Psoas muscle (tissue), 8 donors: ENCODE results near the gene UBN1. TPM values are rescaled to one million over a fixed set of nuclear protein-coding genes. Genes with fewer than 3 reads are reported as not detected.

ENCODE experiments used
- ATAC-seq, 4 donors: fragments of 200-7000 bp; cut with Tn5 transposase; one replicate each; pipeline ENCODE4 v1.9.1; 2020; ENCODE audit warnings: moderate library complexity in 3 of 4, mild to moderate bottlenecking in 2 of 4
- DNase-seq, 2 donors: peaks; one replicate each; pipeline ENCODE4 v3.0.0-alpha.2; 2020
- H3K27ac ChIP-seq: fragments of 200-600 bp; one replicate; pipeline ENCODE4 v1.8.0; 2022
- H3K27me3 ChIP-seq, 3 donors: fragments of 200-600 bp in 1 of 3; one replicate each; pipeline versions ENCODE4 v1.6.1 to v1.8.0; 2013 to 2022; ENCODE audit warnings: low read length in 2 of 3, mild to moderate bottlenecking in 2 of 3, moderate library complexity in 1 of 3; ENCODE audit not compliant: insufficient read depth in 3 of 3
- H3K36me3 ChIP-seq, 2 donors: fragments of 200-600 bp in 1 of 2; one replicate each; pipeline versions ENCODE4 v1.6.1 to v1.8.0; 2013 to 2022; ENCODE audit warnings: low read depth in 1 of 2, mild to moderate bottlenecking in 1 of 2, moderate library complexity in 1 of 2; ENCODE audit not compliant: insufficient read depth in 1 of 2
- H3K4me1 ChIP-seq: fragments of 200-600 bp; one replicate; pipeline ENCODE4 v1.8.0; 2022
- H3K4me3 ChIP-seq: fragments of 200-600 bp; one replicate; pipeline ENCODE4 v1.8.0; 2022; ENCODE audit warnings: mild to moderate bottlenecking
- H3K9me3 ChIP-seq: fragments of 200-600 bp; one replicate; pipeline ENCODE4 v1.8.0; 2022
- WGBS, 3 donors: extraction: QIAGEN DNeasy Blood & Tissue Kit; methylation state at CpG; one replicate each; pipeline versions ENCODE4 v1.1.6 to v1.1.7; 2013; 5-methylcytosine and 5-hydroxymethylcytosine counted together
- intact Hi-C, 2 donors: fragments of 100-400 bp; cut with DNase I; formaldehyde crosslinking; loops; one replicate each; pipeline versions ENCODE4 v1.11.0 to v1.14.2; 2022
- long read RNA-seq, 2 donors: library from polyadenylated mRNA; unstranded; transcript quantifications; one replicate each; pipeline ENCODE4 v2.0.0, GENCODE V29; 2021
- polyA plus RNA-seq, 3 donors: library from polyadenylated mRNA; stranded (reverse); fragments of 200-250 nt; gene quantifications; one replicate each; pipeline ENCODE4 v1.2.3, GENCODE V29; 2013
- total RNA-seq, 4 donors: library from RNA; stranded (reverse); fragmentation: NEBNext Ultra II Directional in 2 of 4; extraction: Animal tissue kit (Norgen Biotek cat#: 25700) in 2 of 4; gene quantifications; one replicate each; pipeline versions ENCODE4 v1.2.1 to v1.2.4, GENCODE V29; 2021 to 2023
- TF ChIP-seq, protein P1 (sequence below): fragments of 200-600 bp; IDR thresholded peaks from one replicate; pipeline ENCODE4 v1.8.0; 2022; ENCODE audit warnings: antibody characterized with exemption
- donor health status: healthy with polysubstance abuse.
- donor health status: DM: no; HTN: no; CAD: no; lungs with moderate emphysema.
- donor health status: Bipolar disorder and iron deficiency.
- donor health status: healthy.
- donor health status: DM: yes; HTN: yes; CAD: no.
- donor health status: DM: no; HTN: no; CAD: no.
- donor health status: DM: no; HTN: no; CAD: no.
- donor health status: DM: yes; HTN: yes; CAD: no.

UBN1 gene
- total RNA-seq (10 to 100 TPM; 25.5 to 33.3 (median 28.0) TPM), polyA plus RNA-seq (10 to 100 TPM in 2 of 3 donors, 1 to 10 TPM in 1; 9.1 to 27.8 (median 11.7) TPM)
- long read RNA-seq, donor 1, partial matches to known transcripts: 44 of 49 reads
- long read RNA-seq, donor 1, other reads (novel, unspliced or antisense): 4 of 49 reads
- long read RNA-seq, donor 2, partial matches to known transcripts: 48 of 61 reads
- long read RNA-seq, donor 2, other reads (novel, unspliced or antisense): 10 of 61 reads

- peak within 1 kb of the TSS; percentile 99 for H3K27ac ChIP-seq
- intact Hi-C loops: loop anchor here (5.0 to 10.0 kb wide), 2 partner anchors 82 to 110 kb away; partner anchors contain the start of genes SEC14L5 (in 1 of the 2) and ZNF500 (in 1 of the 2)
- DNase-seq (peak; percentile 100), ATAC-seq (peak; percentile 95 to 96 (median 96))
- 0 to 1% (median 0%) methylated on average over 75 to 126 of the region's 126 CpGs for WGBS, 3 donors
- H3K27me3 ChIP-seq: no peaks in the 10 kb centered on the region
- TF ChIP-seq, protein P1, sequence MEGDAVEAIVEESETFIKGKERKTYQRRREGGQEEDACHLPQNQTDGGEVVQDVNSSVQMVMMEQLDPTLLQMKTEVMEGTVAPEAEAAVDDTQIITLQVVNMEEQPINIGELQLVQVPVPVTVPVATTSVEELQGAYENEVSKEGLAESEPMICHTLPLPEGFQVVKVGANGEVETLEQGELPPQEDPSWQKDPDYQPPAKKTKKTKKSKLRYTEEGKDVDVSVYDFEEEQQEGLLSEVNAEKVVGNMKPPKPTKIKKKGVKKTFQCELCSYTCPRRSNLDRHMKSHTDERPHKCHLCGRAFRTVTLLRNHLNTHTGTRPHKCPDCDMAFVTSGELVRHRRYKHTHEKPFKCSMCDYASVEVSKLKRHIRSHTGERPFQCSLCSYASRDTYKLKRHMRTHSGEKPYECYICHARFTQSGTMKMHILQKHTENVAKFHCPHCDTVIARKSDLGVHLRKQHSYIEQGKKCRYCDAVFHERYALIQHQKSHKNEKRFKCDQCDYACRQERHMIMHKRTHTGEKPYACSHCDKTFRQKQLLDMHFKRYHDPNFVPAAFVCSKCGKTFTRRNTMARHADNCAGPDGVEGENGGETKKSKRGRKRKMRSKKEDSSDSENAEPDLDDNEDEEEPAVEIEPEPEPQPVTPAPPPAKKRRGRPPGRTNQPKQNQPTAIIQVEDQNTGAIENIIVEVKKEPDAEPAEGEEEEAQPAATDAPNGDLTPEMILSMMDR: no peak
- H3K4me1 ChIP-seq: peaks cover 56% of the 10 kb centered on the region
- no peaks in the 10 kb centered on the region for H3K9me3 ChIP-seq
- H3K4me3 ChIP-seq: peak within 1 kb of the TSS; percentile 98
- peaks cover 2 to 41% of the 10 kb centered on the region in 2 donors for H3K36me3 ChIP-seq
Observed at GRCh38 chr16:4846901-4847773, at the start of gene UBN1, which contains the start of gene GLYR1. UBN1 (plus strand) TSS chr16:4847481; CDS start chr16:4852918, 5,437 bp downstream. GLYR1 (minus strand) TSS chr16:4847288; CDS start chr16:4847265, 23 bp downstream.

DNA sequence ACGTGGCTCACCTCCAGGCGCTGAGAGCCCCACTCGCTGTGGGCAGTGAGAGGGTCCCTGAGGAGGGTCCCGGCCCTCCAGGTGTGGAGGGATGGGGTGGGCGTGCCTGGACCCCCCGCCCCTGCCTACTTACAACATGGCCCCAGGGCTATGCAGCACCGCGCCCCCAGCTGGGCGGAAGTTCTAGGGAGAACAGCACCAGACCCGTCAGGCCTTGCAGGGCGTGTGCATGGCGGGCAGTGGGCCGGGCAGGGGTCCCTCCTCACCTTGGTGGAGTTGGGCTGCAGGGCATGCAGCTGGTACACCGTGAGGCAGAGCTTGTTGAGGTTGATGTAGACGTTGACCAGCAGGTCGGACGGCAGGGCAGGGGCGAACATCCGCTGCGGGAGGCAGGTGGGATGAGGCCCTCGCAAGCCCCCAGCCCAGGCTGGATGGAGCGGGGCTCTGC, 49.5 kb upstream of the UBN1 start:
- no peak for ATAC-seq
- DNase-seq: no peak
- WGBS, 3 donors: 92 to 95% (median 93%) methylated on average over 22 of the region's 22 CpGs

DNA sequence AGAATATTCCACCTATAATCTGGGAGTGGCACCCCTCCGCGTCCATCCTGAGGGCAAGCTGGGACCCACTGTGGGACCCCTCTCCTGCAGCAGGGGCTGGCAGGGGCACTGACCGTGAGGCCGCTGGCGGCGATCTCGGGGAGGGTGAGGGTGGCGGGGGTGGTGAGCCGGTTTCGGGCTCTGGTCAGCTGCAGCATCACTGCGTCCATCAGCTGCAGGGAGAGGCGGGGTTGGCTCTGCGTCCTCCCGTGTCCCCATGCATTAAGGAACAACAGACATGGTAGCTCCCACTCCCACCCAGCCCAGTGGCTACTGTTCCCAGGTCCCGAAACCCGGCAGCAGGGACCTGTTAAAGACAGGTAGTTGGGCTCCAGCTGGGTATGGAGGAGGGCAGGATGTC, 48.8 kb upstream of the UBN1 start:
- H3K36me3 ChIP-seq: peaks cover 0 to 30% of the 10 kb centered on the region in 2 donors
- H3K27me3 ChIP-seq: no peaks in the 10 kb centered on the region
- DNase-seq (no peak), ATAC-seq (no peak)
- H3K4me1 ChIP-seq: peaks cover 12% of the 10 kb centered on the region
- no peaks in the 10 kb centered on the region for H3K9me3 ChIP-seq
- intact Hi-C loops: no loop called here
- TF ChIP-seq, protein P1: no peak
- 86 to 92% (median 92%) methylated on average over 14 to 16 of the region's 16 CpGs for WGBS, 3 donors
- no peak overlapping the region for H3K27ac ChIP-seq
- no peak overlapping the region for H3K4me3 ChIP-seq

More for the DNA sequence above, 49.5 kb upstream of the UBN1 start:
- TF ChIP-seq, protein P1: no peak
- no peak overlapping the region for H3K4me3 ChIP-seq
- peaks cover 0 to 30% of the 10 kb centered on the region in 2 donors for H3K36me3 ChIP-seq
- H3K27ac ChIP-seq: no peak overlapping the region
- no peaks in the 10 kb centered on the region for H3K9me3 ChIP-seq
- H3K4me1 ChIP-seq: peaks cover 12% of the 10 kb centered on the region
- intact Hi-C loops: no loop called here
- H3K27me3 ChIP-seq: no peaks in the 10 kb centered on the region

- H3K36me3 ChIP-seq: peaks cover 0 to 34% of the 10 kb centered on the region in 2 donors
- no peaks in the 10 kb centered on the region for H3K27me3 ChIP-seq
- WGBS, 3 donors: 92 to 95% (median 93%) methylated on average over 19 of the region's 19 CpGs
- no peak overlapping the region for H3K4me3 ChIP-seq
- no peak for DNase-seq
- H3K27ac ChIP-seq: no peak overlapping the region
- peaks cover 12% of the 10 kb centered on the region for H3K4me1 ChIP-seq
- TF ChIP-seq, protein P1: no peak
- intact Hi-C loops: no loop called here
- no peaks in the 10 kb centered on the region for H3K9me3 ChIP-seq
- no peak for ATAC-seq
Observed at GRCh38 chr16:4799171-4799855, 48.0 kb upstream of the UBN1 start.
